Endothelial cell of hepatic sinusoid (primary cell): Measurements from ENCODE around the gene PCGF1.

Experiments
- in situ Hi-C: cut with HindIII; loops from 2 replicates; pipeline ENCODE4 v1.10.0; 2017; ENCODE audit warnings: low sequenced_read_pairs

Gene PCGF1

DNA sequence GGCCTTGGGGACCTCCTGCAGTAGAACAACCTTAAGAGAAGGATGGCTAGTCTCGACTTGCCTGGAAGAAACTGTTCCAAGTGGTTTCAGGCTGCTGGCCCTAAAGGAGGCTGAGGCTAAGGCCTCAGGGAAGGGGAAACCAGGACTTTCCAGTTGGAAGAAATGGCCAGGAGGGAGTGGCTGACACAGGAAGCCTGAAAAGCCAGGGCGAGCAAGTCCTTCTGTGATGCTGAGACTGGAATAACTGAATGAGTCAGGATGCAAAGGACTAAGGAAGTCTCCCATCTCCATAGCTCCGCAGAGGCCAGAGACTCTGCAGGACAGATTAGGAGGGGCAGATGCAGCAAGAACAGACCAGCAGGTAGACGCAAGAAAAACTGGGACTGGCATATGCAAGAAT lies 29.6 kb upstream of the PCGF1 start:
- in situ Hi-C loops = loop anchor here (5.0 kb wide), 2 partner anchors 50 to 105 kb away; no protein-coding TSS in a partner anchor

DNA sequence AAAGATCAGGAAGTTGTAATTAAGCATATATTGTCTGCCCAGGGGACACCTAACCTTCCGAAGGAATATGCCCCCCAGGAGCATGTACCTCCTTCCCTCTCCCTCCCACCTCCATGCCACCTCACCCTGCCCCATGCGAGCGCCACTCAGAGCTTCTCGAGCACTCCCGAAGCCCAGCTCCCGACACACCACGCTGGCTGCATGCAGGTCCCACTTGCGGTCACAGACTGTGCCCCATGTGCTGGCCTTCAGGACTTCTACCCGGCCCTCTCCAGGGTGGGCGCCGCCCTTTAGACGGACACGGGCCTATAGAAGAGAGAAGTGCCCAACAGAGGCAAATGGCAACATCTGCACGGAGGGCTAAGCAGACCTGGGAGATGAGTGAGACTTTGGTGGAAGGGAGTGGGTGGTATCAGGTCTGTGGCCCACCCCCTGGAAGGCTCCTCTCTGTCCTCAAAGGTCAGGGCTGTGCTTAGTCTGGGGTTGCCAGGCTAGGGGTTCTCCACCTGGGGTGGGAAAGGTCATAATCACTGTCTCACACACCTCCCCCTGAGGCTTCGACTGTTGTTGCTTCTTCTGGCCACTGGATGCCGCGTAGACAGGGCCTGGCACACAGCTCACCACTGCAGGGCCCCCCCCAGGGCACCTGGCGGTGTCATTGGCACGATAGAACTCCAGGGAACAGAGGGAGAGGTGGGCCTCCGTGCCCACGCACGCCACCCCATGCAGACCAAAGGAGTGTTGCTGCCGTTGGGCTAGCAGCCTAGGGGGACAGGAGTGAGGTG lies 28.9 kb upstream of the PCGF1 start:
- in situ Hi-C loops = loop anchor here (5.0 kb wide), 2 partner anchors 51 to 104 kb away; no protein-coding TSS in a partner anchor

DNA sequence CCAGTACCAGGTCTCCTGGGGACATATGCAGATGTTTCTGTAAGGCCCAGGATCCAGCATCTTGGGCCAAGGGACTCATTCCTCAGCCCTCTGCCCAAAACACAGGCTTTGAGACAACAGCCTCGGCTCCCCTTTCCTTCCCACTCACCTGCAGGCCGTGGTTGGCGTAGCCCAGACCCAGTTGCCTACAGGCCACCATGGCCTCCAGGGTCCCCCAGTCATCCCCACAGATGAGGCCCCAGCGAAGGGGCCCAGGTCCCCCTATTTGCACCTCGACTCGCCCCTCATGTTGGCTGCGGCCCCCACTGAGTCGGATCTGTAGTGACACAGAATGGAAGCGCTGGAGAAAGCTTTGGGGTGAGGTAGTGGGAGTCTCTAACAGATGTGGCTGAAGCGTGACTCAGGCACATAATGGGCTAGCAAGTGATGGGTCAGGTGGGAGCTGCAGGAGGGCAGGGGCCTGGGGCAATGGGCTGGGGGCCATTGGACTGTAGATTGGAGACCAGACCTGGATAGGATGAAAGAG lies 28.0 kb upstream of the PCGF1 start:
- in situ Hi-C loops = loop anchor here (5.0 kb wide), 2 partner anchors 52 to 103 kb away; no protein-coding TSS in a partner anchor

DNA sequence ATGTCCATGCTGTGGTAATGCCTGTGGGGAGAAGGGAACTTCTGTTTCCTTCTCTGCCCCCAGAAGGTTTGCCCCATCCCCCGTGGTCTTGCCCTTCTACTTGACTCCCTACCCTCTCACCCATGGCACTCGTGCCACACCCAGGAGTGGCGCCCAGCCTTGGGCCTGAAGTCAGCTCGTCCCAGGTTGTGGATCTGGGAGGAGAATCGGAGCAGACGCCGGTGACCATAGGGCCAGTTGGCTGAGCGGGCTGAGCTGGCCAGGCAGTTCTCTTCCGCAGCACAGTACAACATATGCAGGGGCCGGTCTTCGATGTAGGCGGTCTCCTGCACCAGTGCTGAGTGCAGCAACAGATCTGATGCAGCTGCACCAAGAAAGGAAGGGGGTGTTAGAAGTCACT lies 26.9 kb upstream of the PCGF1 start:
- in situ Hi-C loops = no loop called here

DNA sequence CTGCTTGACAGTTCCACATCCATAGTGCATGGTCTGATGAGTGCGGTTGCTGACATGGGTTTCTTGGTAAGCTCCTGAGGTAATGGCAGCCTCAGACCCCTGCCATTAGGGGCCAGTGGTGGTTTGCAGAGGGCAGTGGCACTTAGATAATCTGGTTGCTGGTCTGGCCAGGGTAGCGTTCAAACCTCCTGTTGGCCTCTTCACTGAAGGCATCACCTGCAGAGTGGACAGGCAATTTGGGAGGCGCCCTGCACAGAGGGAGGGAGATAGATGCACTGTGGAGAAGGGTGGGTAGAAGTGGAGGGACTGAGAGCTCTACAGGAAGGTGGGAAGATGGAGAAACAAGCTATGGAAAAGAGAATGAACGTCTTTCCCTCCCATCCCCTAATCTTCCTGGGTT lies 26.0 kb upstream of the PCGF1 start:
- in situ Hi-C loops = no loop called here

DNA sequence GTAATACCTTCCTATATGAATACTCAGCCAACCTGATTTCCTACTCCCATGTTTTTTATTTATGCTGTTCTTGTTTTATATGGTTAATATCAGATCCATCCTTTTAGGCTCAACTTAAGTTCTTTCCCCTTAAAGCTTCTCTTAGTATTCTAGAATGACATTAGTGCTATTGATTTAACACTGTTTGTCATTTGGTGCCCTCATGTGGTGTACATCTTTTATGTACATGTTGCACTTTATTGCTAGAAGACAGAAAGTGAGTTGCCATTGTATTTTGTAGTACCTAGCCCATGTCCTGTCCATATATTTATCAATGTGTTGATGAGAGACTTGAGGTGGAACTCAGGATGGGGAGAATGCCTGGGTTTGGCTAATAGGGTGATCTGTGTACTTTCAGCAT lies 24.7 kb upstream of the PCGF1 start:
- in situ Hi-C loops = no loop called here

DNA sequence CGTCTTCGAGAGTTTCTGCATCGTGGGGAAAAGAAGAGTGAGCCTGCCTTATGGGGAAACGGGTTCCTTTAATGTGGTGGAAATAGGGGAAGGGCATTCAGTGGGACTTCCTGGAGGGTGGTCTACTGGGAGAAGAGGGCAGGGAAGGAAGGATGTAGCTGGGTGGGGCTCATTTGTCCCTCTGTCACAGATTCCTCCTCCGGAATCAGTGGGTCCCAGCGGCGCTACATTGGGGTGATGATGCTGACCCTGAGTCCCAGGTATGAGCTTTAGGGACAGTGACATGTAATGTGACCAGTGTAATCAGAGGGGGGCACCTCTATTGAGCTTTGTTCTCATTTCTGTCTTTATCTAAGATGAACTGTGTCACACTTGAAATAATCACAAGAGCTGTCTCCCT lies 24.2 kb upstream of the PCGF1 start:
- in situ Hi-C loops = no loop called here

DNA sequence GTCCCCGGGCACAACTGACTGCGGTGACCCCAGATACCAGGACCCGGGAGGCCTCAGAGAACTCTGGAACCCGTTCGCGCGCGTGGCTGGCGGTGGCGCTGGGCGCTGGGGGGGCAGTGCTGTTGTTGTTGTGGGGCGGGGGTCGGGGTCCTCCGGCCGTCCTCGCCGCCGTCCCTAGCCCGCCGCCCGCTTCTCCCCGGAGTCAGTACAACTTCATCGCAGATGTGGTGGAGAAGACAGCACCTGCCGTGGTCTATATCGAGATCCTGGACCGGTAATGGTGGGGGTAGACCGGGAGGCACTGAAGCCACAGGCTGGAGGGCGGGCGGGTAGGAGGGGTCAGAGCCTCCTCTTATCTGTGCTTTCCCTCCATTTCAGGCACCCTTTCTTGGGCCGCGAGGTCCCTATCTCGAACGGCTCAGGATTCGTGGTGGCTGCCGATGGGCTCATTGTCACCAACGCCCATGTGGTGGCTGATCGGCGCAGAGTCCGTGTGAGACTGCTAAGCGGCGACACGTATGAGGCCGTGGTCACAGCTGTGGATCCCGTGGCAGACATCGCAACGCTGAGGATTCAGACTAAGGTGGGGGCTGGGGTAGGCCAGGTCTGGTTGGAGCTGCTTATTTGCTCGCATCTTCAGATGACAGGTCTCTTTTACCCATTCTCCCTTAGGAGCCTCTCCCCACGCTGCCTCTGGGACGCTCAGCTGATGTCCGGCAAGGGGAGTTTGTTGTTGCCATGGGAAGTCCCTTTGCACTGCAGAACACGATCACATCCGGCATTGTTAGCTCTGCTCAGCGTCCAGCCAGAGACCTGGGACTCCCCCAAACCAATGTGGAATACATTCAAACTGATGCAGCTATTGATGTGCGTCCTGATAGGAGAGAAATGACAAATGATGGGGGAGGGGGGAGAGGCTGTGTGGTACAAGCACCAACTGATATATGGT lies 23.0 kb upstream of the PCGF1 start:
- in situ Hi-C loops = no loop called here

DNA sequence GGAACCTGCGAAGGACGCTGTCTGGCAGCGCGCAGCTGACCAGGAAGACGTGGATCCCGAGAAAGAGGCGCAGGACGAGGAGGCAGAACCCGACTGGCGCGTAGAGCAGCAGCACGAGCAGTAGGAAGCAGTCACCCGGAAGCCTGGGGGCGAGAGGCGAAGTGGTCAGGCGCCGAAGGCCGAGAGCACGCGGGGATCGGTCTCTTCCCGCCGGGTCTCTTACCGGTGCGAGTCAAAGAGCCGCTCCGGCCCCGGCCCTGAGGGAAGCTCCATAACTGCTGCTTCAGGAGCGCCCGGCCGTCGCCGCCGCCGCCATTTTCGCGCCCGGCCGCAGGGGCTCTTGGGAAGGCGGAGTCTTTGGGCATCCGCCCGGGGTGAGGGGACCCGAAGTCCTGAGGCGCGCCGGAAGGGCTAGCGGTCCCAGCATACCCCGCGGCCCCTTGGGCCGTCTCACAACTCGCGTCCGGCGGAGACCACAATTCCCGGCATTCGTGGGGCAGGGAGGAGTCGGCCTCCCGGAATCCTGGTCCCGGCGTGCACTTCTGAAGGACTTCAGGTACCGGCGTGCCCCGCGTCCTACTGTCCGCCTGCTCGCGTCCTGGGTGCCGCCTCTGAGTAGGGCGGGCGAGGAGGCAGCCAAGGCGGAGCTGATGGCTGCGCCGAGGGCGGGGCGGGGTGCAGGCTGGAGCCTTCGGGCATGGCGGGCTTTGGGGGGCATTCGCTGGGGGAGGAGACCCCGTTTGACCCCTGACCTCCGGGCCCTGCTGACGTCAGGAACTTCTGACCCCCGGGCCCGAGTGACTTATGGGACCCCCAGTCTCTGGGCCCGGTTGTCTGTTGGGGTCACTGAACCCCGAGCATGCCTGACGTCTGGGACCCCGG lies 22.1 kb upstream of the PCGF1 start, which contains the start of the genes AUP1 and HTRA2:
TSS of gene AUP1 (minus strand) at position 350 of the 882 bp plus-strand sequence. CDS start at position 273, 77 bp downstream.
TSS of gene HTRA2 (plus strand) at position 577 of the 882 bp plus-strand sequence. CDS start at position 651, 74 bp downstream.
- in situ Hi-C loops = no loop called here

DNA sequence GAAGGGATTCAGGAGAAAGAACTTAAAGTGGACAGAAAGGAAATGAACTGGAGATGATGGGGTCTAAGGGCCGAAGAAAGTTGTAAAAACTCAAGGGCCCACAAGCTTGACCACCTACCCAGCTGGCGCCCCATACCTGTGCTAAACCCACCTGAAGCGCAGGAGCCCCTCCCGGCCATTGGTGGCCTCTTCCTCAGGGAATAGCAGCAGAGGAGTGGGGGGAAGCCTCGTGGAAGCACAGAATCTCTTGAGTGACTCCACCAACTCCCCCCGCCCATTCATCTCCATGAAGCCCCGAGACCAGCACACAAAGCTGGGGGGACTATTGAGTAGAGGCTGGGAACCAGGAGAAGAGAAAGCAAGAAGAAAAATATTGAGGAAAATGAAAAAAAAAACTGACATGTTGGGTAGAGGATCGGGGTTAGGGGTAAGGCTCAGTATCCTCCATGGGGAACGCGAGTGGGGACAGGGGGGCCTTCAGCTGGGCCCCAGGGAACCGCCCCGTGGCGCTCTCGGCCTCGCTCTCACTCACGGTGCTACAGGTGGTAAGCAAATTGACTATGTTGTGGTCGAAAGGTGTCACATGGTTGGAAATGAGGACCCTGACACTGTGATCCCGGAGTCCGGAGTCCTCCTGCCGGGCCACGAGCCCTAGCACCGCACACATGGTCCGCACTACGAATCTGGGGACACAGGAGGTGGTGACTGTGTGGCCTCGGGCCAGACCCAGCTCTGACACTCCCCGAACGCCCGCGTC lies 21.3 kb upstream of the PCGF1 start:
- in situ Hi-C loops = no loop called here

DNA sequence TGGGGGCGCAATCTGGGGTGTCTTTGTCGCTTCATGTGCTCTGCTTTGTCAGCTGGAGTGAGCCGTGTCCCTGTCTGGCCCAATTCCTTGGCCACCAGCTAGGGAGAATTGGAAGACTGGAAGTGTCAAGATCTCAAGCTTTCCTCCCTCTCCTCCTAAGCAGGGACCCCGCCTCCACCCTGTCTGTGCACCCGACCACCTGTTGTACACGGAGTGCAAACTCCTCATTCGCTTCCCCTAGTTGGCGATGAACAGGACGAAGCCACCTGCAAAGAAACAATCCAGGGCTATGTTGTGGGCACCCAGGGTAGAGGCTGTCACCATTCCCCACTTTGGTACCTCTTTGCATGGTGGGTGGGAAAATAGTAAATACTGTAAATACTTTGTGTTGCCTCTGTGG lies 20.2 kb upstream of the PCGF1 start:
- in situ Hi-C loops = no loop called here

DNA sequence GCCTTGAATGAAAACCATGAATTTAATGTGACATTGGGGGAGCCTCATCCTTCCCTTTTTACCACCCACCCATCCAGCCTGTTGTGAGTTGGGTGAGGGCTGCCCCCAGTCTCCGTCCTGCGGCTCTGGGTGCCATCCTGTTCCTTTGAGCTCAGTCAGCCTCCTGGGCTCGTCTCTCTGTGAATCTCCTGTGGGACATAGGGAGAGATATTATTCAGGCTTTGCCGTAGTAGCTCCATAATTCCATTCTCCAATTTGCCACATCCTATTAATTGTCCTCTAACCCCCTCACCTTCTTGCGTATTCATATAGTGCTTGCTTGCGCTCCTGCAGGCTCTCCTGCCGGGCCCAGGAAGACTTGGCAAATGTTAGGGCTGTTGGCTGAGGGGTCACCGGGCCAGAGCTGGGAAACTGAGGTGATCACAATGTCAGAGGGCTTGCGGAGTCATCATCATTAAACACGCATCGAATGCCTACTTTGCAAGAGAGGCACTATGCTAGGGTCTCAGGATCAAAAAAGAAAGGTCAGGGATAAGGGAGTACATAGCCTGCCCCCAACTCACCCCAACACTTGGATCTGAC lies 19.2 kb upstream of the PCGF1 start:
- in situ Hi-C loops = no loop called here

DNA sequence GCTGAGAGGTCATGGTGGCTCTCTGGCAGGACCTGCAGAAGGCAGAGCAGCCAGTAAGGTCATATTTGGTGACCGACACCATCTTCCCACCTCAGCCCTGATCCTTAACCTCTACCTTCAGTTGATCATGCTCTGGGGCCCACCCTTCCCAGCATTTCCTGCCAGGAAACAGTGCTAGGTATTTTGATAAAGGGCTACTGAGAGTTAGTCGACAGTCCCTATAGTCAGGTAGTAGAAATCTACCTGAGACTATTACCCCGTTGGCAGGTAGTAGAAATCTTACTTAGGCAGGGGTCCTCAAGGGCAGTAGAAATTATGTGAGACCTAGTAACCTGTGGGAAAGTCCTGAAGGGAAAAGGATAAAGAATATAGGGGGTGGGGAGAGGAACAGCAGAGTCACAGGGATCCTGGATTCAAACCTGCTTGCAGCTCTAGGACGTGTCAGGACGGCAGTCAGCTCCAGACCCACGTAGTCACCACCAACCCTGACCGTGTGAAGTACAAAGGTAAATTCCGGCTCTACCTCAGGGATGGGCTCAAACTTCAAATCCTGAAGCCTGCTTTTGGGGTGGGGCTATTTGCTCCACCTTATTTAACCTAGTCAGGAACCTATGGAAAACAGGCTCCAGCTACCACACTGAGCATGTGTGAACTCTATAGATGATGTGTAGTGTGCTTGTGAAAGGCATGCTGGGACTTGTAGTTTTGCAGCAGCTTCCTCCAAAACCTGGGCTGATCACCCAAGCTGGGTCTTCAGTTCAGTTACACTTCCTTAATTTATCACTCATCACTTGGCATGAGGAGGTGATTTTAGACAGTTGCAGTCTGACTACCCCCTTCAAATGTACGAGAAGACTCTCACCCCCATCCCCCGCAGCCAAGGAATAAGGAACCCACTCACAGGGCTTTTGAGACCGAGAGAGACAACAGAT lies 18.5 kb upstream of the PCGF1 start, which contains the start of gene DQX1:
TSS of gene DQX1 (minus strand) at position 515 of the 932 bp plus-strand sequence. CDS start at position 13, 502 bp downstream.
- in situ Hi-C loops = no loop called here

DNA sequence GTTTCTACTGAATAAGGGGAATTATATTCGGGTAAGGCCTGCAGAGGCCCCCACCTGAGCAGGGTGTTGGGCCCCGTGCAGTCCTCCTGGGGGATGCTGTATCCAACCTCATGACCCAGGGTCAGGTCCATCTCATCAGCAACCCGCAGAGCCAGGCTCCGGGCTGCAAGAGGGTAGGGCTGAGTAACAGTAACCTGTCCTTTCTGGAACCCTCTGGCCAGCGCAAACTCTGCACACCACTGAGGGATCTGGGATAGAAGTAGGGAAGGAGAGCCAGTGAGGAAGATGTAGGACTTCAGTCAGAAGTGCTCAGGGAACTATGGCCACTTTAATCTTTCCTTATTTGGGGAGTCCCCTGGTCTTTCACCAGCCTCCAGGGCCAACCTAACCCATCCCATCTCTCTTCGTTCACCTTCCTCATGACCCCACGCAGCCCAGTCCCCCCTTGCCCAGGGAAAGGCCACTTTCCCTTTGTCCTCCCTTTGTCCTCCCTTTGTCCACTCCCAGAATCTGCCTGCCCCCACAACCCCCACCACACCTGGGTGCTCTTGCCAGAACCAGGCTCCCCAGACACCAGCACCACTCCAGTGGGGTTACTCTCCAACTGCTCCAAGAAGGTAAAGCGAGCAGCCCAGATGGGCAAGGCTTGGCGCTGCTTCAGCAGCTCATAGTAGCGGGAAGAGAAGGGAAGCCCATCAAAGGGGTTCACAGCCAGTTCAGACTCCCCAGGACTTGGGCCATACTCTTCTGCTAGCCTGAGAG lies 17.6 kb upstream of the PCGF1 start:
- in situ Hi-C loops = no loop called here

DNA sequence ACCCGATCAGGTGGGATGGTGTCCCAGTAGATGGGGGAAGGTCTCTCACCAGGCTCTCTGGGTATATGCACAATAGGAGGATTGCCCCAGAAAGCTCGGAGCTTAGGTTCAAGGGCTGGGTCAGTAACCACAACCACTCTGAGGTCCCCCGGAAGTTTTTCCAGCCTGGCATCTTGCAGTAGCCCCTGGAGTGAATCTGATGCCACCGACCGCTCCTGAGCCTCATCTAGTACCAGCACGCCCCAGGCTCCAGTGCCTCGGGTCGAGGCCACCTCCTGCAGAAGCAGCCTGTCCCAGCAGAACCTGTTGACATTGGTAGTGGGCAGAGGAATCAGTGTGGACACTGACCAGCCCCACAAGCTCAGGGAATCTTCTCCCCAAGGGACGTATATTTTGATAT lies 16.5 kb upstream of the PCGF1 start:
- in situ Hi-C loops = no loop called here

DNA sequence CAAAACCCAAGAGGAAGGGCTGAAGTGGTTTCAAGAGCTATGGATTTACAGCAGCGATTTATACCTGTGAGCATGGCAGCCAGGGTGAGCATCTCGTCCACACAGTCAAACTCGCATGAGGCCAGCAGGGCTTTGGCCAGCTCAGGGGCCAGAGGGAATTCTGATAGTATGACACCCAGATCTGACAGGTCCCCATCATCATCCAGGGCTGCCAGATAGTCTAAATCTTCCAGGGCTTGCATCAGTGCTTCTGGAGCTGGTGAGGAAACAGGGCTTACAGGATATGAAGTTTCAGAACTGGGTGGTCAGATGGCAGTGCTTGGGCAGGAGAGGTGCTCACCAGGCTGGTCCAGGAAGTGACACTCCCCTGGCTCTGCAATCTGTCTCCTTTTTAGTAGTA lies 15.0 kb upstream of the PCGF1 start:
- in situ Hi-C loops = no loop called here

DNA sequence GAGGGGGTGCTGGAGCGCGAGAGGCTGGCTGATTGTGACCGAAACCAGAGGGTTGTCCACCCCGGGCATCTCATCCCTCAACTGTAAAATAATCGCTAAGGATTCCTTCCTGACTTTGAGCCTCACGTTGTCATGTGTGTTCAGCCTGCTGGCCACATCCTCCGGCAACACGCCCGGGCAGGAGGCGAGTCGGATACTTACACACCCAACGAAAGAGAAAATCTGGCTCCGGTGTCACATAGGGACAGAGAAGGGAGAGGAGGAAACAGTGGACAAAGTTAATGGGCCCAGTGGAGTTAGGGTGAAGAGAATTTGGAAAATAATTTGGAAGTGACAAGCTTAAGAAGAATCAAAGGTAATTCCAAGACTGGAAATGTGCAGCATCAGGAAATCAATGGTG lies 9.2 kb upstream of the PCGF1 start:
- in situ Hi-C loops = no loop called here
